ENCODE data around the gene FOXJ3. TPM values are rescaled to one million over a fixed set of nuclear protein-coding genes. Genes with fewer than 3 reads are reported as not detected.

FOXJ3 gene
- total RNA-seq, 2 experiments from 2014 or later = 41.5 to 44.5 TPM

DNA sequence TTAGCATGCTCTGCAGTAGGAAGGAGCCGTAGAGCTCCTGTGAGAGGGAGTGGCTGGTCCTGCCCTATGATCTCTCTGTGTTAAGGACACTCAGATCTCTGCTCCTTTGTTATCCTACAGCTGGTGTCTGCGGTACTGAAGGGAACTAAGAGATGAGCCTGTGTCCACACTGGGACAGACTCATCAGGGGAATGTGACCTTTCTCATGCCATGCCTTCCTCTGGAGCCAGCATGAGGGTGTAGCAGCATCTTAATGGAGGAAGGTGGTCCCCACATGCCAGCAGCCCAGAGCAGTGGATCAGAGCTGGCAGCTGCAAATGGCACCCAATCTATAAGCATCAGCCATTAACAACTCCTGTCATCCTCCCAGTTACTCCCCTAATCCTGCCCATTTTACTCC, 206.5 kb downstream of the FOXJ3 start:
- ChIA-PET POLR2A (no interaction called here), CTCF (no interaction called here)
- H3K4me1 Mint-ChIP-seq (ENCODE audit: low read depth) = no peaks in the 10 kb centered on the region
- no peak overlapping the region for H3K27ac Mint-ChIP-seq
- no peaks in the 10 kb centered on the region for H3K36me3 Mint-ChIP-seq (ENCODE audit: low read depth)
- DNase-seq (no peak), ATAC-seq (no peak)
- no peaks in the 10 kb centered on the region for H3K9me3 Mint-ChIP-seq (ENCODE audit: insufficient read depth)
- no peak overlapping the region for H3K4me3 Mint-ChIP-seq
- peaks cover 17% of the 10 kb centered on the region for H3K27me3 Mint-ChIP-seq (ENCODE audit: low read depth)

DNA sequence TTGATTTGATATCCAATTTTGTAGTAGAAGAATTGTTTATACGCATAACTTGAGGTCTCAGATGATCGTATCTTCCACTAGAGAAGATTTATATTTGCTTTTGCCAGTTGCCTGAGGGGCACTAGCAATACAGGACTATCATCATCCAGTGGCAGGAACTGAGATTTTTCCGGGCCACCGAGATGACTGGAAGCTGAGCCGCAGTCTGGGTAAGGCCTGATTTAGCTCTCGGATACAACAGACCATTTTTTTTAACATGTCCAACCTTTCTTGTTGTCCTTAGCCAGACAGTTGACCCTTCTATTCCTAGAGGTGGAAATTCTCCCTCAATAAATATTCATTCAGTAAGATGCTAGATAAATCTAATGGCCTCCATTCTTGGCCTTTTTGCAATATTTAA, 207.3 kb downstream of the FOXJ3 start:
- no peaks in the 10 kb centered on the region for H3K36me3 Mint-ChIP-seq (ENCODE audit: low read depth)
- no peak overlapping the region for H3K27ac Mint-ChIP-seq
- CTCF ChIA-PET = no interaction called here
- no peak overlapping the region for H3K4me3 Mint-ChIP-seq
- no peaks in the 10 kb centered on the region for H3K9me3 Mint-ChIP-seq (ENCODE audit: insufficient read depth)
- peaks cover 17% of the 10 kb centered on the region for H3K27me3 Mint-ChIP-seq (ENCODE audit: low read depth)
- no peaks in the 10 kb centered on the region for H3K4me1 Mint-ChIP-seq (ENCODE audit: low read depth)
- ATAC-seq (no peak), DNase-seq (no peak)
- POLR2A ChIA-PET = no interaction called here

Other genes starting within 250 kb of the FOXJ3 start
- gene GUCA2B, start 181.8 kb downstream of the FOXJ3 start, total RNA-seq = not detected
- not detected for gene GUCA2A, start 170.5 kb downstream of the FOXJ3 start, total RNA-seq
- 1 to 10 TPM; 2.5 TPM for gene RIMKLA, start 45.6 kb upstream of the FOXJ3 start, total RNA-seq
- under 1 TPM; 0.63 to 0.79 TPM for gene ZMYND12, start 120.8 kb upstream of the FOXJ3 start, total RNA-seq
- gene PPCS, start 121.3 kb upstream of the FOXJ3 start, total RNA-seq = 10 to 100 TPM; 34.4 to 36.2 TPM
- gene CCDC30, start 128.1 kb upstream of the FOXJ3 start, total RNA-seq = 1 to 10 TPM; 1.7 to 2.2 TPM